DOHH2 (cell line): ENCODE measurements around the gene STIP1.

Experiments used
- EZH2phosphoT487 ChIP-seq: fragments of 200-600 bp; sonication (generic); IDR thresholded peaks from 2 replicates; pipeline ENCODE4 v1.6.1; 2017; ENCODE audit warnings: borderline replicate concordance, mild to moderate bottlenecking, antibody characterized with exemption, low read length, moderate library complexity, mixed read lengths
- TF ChIP-seq, protein P1 (sequence below): fragments of 200-600 bp; sonication (generic); IDR thresholded peaks from one replicate; pipeline ENCODE4 v1.5.1; 2014; ENCODE audit warnings: antibody characterized with exemption, mild to moderate bottlenecking, low read depth, low read length; ENCODE audit not compliant: poor library complexity, severe bottlenecking

DNA sequence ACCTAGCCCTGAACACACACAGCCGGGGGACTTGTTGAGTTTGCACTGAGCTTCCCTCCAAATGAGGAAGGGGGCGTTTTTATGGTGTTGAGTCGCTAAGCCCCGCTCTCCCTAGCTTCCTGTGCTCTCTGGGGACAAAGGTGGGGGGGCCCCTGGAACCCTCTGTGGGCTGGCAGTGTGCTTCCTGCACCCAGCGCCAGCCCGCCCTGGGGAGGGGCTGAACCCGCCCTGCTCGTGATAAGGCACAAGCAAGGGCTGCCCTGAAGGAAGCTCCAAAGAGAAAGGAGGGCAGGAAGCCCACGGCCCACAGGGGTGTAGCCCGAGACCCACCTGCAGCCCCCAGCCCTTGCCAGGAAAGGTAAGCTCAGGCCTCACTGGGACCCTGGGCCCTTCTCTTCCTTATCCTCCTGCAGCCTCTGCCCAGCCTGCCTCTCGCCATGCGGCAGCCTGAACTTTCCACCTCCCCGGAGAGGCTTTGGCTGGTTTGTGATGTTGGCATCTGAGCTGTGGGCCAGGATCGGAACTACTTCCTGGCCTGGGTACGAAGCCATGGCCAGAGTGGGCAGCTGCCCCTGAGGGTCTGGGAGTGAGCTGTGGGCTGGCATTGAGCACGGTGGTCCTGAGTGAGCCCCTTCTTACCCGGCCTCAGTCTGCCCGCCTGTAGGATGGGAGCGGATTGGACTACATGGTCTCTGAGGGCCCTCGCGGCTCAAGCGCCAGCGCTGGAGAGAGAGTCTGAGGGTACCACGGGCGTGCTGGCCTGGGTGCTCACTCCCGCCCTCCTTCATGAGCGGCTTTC is 20.7 kb downstream of the STIP1 start, which contains the start of gene FERMT3:
- TF ChIP-seq, protein P1, sequence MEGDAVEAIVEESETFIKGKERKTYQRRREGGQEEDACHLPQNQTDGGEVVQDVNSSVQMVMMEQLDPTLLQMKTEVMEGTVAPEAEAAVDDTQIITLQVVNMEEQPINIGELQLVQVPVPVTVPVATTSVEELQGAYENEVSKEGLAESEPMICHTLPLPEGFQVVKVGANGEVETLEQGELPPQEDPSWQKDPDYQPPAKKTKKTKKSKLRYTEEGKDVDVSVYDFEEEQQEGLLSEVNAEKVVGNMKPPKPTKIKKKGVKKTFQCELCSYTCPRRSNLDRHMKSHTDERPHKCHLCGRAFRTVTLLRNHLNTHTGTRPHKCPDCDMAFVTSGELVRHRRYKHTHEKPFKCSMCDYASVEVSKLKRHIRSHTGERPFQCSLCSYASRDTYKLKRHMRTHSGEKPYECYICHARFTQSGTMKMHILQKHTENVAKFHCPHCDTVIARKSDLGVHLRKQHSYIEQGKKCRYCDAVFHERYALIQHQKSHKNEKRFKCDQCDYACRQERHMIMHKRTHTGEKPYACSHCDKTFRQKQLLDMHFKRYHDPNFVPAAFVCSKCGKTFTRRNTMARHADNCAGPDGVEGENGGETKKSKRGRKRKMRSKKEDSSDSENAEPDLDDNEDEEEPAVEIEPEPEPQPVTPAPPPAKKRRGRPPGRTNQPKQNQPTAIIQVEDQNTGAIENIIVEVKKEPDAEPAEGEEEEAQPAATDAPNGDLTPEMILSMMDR, result no peak
- no peak for TF ChIP-seq EZH2phosphoT487
